Measurements from ENCODE around the gene DMD.
A peak's percentile ranks its signal among the peaks of the same experiment; 100 is the strongest.

DMD gene

GRCh38 chrX:32489125-32489524 lies 722.2 kb downstream of the DMD start:
- DNase-seq (ENCODE audit: low read depth, low spot score): no peak

DNA sequence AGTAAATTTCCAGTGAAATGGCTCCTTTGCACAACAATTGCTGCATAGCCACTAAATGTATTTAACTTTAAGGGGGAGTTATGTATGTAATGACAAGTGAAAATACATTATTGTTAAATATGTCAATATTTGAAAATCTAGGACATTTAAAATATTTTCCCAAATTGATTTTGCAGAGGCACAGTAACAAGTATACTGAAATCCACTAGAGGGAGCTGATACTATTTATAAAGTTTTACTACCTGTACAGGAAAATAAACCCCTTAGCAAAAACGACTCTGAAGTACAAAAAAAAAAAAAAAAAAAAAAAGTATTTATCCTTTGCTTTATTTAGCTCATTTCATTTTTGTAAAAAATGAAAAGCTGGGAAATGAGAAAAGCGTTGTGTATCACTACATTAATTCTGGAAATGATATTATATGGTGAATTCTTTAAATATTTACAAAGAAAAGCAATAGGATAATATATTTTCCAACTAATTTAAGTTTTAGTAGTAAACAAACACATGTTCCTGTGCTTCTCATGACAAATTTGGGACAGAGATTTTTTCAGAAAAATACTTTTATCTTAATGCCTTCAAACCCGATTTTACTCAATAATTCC lies 727.7 kb downstream of the DMD start:
- DNase-seq (ENCODE audit: low read depth, low spot score): no peak

DNA sequence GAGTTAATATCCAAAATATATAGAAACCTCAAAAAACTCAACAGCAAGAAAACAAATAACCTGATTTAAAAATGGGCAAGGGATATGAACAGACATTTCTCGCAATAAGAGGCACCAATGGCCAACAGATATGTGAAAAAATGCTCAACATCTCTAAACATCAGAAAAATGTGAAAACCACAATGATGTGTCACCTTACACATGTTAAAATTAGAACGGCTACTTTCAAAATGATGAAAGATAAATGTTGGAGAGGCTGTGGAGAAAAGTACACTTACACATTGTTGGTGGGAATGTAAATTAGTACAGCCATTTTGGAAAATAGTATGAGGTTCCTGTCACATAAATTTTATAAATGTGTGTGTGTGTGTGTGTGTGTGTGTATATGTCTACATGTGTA lies 731.3 kb downstream of the DMD start:
- DNase-seq (ENCODE audit: low read depth, low spot score): no peak

DNA sequence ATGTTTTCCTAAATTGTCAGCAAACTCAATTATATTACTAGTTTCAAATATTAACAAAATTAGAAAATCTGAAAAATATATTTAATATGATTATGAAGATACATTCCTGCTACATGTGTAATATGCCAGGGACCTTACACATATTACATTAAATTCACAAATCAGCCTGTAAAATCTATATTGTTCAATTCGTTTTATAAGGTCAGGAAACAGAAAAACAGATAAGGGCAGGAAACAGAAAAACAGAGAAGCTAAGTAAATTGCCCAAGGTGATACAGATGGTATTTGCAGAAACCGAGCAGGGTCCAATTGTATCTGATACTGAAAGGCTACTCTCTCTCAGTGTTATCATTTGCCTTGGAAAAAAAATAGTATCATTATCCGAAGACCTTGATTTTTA lies 739.0 kb downstream of the DMD start:
- no peak for DNase-seq (ENCODE audit: low read depth, low spot score)

DNA sequence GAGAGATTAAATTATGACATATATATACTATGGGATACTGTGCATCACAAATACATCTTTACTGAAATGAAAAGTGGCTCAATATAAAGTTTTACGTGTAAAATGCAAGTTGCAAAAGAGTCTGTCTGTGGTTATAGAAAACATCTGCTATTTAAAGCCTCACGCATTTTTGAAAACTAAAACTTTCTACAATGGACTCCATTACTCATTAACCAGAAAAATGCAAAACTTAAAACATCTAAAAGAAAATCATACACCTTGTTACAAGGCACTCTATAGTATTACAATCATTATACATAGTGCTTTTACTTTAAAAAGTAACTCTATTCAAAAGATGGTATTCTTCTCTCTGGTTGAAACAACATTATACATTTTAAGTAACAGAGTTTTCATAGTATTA lies 755.6 kb downstream of the DMD start:
- no peak for DNase-seq (ENCODE audit: low read depth, low spot score)

GRCh38 chrX:32451954-32452695 lies 759.2 kb downstream of the DMD start:
- no peak for DNase-seq (ENCODE audit: low read depth, low spot score)

DNA sequence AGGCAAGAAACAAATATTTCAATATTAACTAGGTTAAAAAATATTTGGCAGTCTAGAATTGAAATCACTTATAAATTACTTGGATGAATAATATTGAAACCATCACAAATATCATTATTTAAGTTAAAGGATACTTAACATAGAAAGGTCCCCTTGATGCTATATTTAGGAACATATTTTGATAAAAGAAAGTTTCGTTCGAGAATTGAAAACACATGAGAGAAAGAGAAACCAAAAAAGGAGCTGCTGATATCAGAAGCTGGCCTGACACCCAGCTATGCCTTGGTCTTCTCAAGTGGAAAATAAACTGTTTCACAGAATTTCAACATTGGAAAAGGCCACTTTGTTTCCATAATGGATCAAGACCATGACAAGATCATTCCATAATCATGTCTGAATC lies 762.4 kb downstream of the DMD start:
- no peak for DNase-seq (ENCODE audit: low read depth, low spot score)

GRCh38 chrX:32448320-32448719 lies 763.0 kb downstream of the DMD start:
- no peak for DNase-seq (ENCODE audit: low read depth, low spot score)

DNA sequence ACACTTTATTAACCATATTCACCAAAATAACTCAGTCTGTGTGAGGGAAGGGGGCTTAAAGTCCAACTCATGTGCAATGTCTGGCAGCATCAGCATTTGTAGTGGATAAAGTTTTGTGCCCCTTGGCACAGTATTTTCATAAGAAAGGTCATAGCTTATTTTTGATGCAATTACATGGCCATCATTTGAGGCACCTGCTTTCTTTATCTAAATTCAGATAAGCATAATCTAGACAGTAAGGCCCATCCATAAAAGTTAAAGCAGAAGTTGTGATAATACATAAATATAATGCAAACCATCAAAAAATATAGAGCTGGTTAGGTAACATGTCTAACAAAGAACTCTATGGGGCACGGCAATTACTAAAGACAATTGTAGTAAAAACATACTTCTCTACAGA lies 763.7 kb downstream of the DMD start:
- no peak for DNase-seq (ENCODE audit: low read depth, low spot score)

DNA sequence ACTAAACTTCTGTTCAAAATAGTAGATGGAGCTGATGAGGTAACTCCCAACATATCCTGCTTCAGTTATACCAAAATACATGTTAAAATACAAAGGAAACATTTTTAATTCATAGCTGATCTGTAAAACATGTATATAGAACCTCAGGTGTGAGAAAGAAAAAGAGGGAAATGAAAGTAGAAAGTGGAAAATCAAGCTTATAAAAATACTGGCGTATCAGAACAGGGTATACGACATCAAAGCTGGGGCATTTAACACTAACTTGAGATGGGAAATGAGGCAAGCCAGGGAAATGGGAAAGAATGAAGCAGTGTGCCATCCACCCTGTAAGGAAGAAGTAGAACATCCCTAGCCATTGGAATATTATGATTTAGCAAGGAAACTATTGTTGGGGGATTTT lies 767.5 kb downstream of the DMD start:
- no peak for DNase-seq (ENCODE audit: low read depth, low spot score)

DNA sequence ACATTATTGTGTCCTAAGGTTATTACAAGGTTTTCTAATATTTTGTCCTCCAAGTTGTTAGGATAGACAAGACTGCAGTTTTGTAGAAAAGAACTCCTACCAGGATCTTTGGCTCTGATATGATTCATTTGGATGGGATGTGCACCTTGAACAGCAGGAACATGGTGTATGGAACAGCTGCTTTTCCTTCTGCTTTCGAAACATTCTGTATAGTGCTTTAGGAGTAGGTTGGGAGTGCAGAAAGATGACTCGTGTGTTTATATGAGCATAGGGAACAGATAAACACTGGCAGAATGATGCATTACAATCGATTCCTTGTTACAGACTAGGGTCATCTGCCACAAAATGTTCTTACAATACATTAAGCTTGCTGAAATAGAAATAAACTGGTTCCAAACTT lies 790.1 kb downstream of the DMD start:
- no peak for DNase-seq (ENCODE audit: low read depth, low spot score)

DNA sequence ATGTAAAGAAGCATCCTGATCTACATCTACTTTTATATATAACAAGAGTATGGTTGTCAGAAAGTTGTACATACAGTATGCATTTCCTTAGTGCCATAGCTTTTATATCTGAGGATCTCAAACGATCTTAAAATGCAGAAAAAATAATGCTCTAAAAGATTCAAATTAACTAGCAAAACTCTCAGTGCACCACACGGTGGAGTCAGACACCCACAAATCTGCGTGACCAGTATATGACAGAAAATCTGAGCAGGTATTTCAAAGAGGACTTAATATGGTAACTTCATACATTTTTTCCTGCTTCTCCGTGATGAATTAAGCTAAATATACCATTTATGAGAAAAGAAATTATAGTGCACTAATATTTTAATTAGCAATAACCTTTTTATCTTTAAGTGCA lies 803.0 kb downstream of the DMD start:
- DNase-seq (ENCODE audit: low read depth, low spot score): peak; percentile 0

DNA sequence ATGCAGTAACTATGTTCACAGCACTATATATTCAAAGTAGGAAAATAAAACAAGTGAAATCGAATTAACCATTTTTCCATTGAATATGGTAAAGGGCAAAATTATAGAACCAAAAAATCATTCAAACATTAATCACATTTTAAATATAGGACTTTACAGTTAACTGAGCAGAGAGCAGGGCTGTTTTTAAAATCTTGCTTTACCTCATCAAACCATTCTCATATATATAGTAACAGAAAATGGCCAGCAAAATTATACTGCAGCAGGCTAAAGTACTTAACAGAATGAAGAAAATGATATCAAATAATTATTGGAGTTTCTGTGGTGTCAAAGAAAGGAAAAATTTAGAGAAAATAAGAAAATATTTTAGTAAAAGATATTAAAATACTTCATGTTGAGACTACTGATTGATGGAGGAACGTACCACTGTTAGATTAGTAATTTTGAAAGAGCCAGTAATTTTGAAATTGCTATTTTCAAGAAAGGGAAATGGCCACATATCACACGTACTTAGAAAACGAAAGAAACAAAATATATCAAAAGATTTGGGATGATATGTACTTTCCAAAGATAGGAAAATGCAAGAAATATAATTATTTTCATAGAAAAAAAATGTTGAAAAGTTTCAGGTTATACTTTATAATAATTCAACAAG lies 813.7 kb downstream of the DMD start:
- no peak for DNase-seq (ENCODE audit: low read depth, low spot score)

GRCh38 chrX:32395878-32396277 lies 815.5 kb downstream of the DMD start:
- no peak for DNase-seq (ENCODE audit: low read depth, low spot score)

- DNase-seq (ENCODE audit: low read depth, low spot score): no peak
Measured at GRCh38 chrX:32392655-32393054, 818.7 kb downstream of the DMD start.

DNA sequence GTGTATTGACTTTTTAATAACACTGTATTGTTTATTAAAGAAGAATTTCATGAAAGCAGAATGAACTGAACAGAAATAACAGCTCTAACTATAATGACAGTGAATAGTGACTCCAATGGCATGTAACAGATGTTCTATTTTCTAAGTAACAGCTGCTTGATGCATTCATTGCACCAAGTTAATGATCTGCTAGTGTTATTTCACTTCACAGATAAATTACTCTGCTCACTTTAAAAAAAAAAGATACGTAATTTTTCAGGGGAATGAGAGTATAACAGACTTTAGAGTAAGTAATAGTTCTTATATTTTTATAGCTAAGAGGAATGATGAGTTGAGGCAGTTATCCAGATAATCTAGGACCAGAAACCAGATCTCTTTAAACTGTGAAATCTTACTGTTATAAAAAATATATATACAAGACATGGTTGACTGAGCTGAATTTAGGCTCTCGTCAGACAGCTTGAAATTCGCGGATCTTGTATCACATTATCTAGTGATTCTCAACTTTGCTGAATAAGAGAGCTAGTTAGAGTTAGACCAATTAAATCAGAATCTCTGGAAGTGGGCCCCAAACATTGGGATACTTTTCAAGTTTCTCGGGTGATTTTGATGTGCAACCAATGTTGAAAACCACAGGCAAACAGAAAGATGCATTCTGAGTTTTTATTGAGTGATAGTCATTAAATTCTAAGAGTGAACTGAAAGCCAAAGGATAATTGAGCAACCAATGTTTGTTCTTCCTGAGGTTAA lies 840.7 kb downstream of the DMD start:
- DNase-seq (ENCODE audit: low read depth, low spot score): no peak

DNA sequence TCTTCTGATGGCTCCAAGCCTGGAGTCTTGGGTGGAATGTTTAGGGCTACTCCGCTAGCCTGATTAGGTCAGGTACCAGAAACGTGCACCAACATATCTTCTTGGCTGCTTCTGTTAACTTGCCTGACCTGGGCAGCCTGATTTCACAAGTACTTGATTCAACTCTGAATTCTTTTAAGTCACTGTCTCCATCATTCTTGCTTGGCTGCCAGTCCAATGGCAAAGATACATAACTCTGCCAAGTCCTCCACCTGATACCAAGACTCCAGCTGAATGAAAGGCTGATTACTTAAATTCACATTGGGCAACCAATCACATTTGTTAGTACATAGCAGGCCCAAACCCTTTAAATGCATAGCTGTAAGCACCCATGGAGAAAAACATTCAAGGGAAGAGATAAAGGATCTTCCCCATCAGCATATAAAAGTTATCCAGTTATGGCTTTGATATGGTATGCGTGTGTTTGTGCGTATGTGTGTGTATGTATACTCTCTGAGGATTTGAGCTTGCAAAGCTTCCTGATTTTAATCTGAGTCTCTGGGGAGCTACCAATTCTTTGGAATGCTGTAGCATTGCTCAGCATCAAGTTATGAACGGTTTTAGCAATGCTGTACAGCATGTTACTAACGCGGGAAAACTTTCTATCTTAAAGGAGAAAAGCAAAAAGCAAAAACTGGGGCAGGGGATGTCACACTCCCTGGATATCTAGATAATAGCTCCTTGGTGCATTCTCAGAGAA lies 917.2 kb downstream of the DMD start:
- no peak for DNase-seq (ENCODE audit: low read depth, low spot score)

GRCh38 chrX:32289356-32289755 lies 922.0 kb downstream of the DMD start:
- peak; percentile 23 for DNase-seq (ENCODE audit: low read depth, low spot score)

- no peak for DNase-seq (ENCODE audit: low read depth, low spot score)
Measured at GRCh38 chrX:32281853-32282252, 929.5 kb downstream of the DMD start.

DNA sequence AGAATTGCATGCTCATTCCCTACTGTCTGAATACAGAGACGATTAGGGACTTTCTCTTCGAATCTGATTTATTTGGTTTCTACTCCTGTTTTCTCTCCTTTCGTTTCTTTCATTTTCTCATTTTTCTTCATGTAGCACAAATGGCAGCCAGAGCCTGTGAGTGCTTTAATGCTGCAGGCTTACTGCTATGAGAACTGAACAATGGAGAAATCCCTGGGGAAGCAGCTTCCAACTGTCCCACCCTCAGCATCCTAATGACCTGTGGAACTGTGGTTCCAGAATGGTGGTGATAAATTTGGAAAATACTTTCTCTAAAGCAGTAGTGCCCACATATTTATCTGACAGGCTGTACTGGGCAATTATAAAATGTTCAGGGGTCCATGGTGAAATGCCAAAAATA lies 930.4 kb downstream of the DMD start:
- DNase-seq (ENCODE audit: low read depth, low spot score): no peak

GRCh38 chrX:32280489-32280888 lies 930.9 kb downstream of the DMD start:
- DNase-seq (ENCODE audit: low read depth, low spot score): no peak

- DNase-seq (ENCODE audit: low read depth, low spot score): no peak
Measured at GRCh38 chrX:32276153-32276552, 935.2 kb downstream of the DMD start.
